GM21360 (cell line): ENCODE data around the gene RBX1.

Source experiments
- ATAC-seq: cut with Tn5 transposase; IDR thresholded peaks from one replicate; pipeline ENCODE4 v1.9.1; 2021; ENCODE audit warnings: mild to moderate bottlenecking, moderate library complexity; ENCODE audit not compliant: unreplicated experiment

Gene RBX1

GRCh38 chr22:41021061-41021612, 70.0 kb downstream of the RBX1 start:
- no peak for ATAC-seq

- peak; percentile 55 for ATAC-seq
Measured at GRCh38 chr22:41021613-41022454, 70.7 kb downstream of the RBX1 start.

GRCh38 chr22:41022470-41023298, 71.5 kb downstream of the RBX1 start:
- peak; percentile 43 for ATAC-seq
